ENCODE results near the gene FMN1.
"Not testable (repeated sequence)": the region's sequence is repeated elsewhere in the genome, so short reads cannot be mapped to it uniquely, and the experiment has no call there.

The FMN1 gene

GRCh38 chr15:32951736-32952464 is 242.6 kb downstream of the FMN1 start:
- TF ChIP-seq CTCF (IDR thresholded peaks at IDR 0.05; ENCODE audit: low read depth, low read length) = no peak
- H3K27me3 ChIP-seq = no peaks in the 10 kb centered on the region
- H3K36me3 ChIP-seq = no peaks in the 10 kb centered on the region
- DNase-seq = no peak
- H3K4me1 ChIP-seq = no peaks in the 10 kb centered on the region
- no peaks in the 10 kb centered on the region for H3K9me3 ChIP-seq
- H3K4me3 ChIP-seq (ENCODE audit: low read depth, low read length) = no peak overlapping the region

DNA sequence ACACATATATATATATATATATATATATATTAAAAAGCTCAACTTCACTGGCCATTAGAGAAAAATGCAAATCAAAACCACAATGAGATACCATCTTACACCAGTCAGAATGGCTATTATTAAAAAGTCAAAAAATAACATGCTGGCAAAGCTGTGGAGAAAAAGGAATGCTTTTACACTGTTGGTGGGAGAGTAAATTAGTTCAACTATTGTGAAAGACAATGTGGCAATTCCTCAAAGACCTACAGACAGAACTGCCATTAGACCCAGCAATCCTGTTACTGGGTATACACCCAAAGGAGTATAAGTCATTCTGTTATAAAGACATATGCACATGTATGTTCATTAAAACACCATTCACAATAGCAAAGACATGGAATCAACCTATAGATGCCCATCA is 244.5 kb downstream of the FMN1 start:
- not testable (repeated sequence) for H3K27me3 ChIP-seq; H3K4me3 ChIP-seq (ENCODE audit: low read depth, low read length); H3K9me3 ChIP-seq; DNase-seq; H3K4me1 ChIP-seq; H3K36me3 ChIP-seq

- Histone ChIP-seq H3K27me3 (no peaks in the 10 kb centered on the region), H3K4me3 (ENCODE audit: low read depth, low read length) (no peak overlapping the region)
- TF ChIP-seq CTCF (IDR thresholded peaks at IDR 0.05; ENCODE audit: low read depth, low read length) = no peak
Observed at GRCh38 chr15:32946210-32946609, 248.3 kb downstream of the FMN1 start.

GRCh38 chr15:32944431-32944830 is 250.1 kb downstream of the FMN1 start:
- H3K9me3 ChIP-seq = no peaks in the 10 kb centered on the region
- no peak for TF ChIP-seq CTCF (IDR thresholded peaks at IDR 0.05; ENCODE audit: low read depth, low read length)
- DNase-seq = no peak
- no peak overlapping the region for H3K4me3 ChIP-seq (ENCODE audit: low read depth, low read length)
- H3K36me3 ChIP-seq = no peaks in the 10 kb centered on the region
- H3K4me1 ChIP-seq = no peaks in the 10 kb centered on the region
- no peaks in the 10 kb centered on the region for H3K27me3 ChIP-seq

More at GRCh38 chr15:32946210-32946609, 248.3 kb downstream of the FMN1 start:
- H3K9me3 ChIP-seq = no peaks in the 10 kb centered on the region
- no peaks in the 10 kb centered on the region for H3K36me3 ChIP-seq
- H3K4me1 ChIP-seq = no peaks in the 10 kb centered on the region
- no peak for DNase-seq

DNA sequence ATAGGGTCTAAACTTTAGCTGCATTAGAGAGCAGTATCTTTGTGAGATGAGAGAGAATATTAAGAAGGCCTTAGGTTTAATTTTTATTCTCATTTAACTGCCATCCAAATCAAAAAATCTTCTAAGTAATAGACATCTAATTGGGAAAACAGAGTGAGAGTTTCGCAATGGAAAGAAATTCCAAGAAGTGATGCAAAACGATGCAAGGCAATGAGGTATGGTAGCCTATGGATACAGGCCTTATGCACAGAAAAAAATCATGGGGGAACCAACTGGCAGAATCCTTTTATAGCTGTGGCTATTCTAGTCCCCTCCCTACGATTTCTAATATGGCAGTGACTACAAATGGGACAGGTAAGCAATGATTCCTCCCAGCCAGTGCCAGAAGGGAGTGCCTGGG is 250.8 kb downstream of the FMN1 start:
- DNase-seq = no peak

GRCh38 chr15:32942401-32942841 is 252.1 kb downstream of the FMN1 start:
- no peak overlapping the region for H3K4me3 ChIP-seq (ENCODE audit: low read depth, low read length)
- TF ChIP-seq CTCF (IDR thresholded peaks at IDR 0.05; ENCODE audit: low read depth, low read length) = no peak
- DNase-seq = no peak
- H3K4me1 ChIP-seq = no peaks in the 10 kb centered on the region
- no peaks in the 10 kb centered on the region for H3K9me3 ChIP-seq
- H3K27me3 ChIP-seq = no peaks in the 10 kb centered on the region
- no peaks in the 10 kb centered on the region for H3K36me3 ChIP-seq

More for the DNA sequence above, 250.8 kb downstream of the FMN1 start:
- no peaks in the 10 kb centered on the region for H3K9me3 ChIP-seq
- no peaks in the 10 kb centered on the region for H3K36me3 ChIP-seq
- H3K27me3 ChIP-seq = no peaks in the 10 kb centered on the region
- TF ChIP-seq CTCF (IDR thresholded peaks at IDR 0.05; ENCODE audit: low read depth, low read length) = no peak
- H3K4me3 ChIP-seq (ENCODE audit: low read depth, low read length) = no peak overlapping the region
- H3K4me1 ChIP-seq = no peaks in the 10 kb centered on the region
